Measurements from ENCODE around the gene ELN. TPM values are rescaled to one million over a fixed set of nuclear protein-coding genes. Genes with fewer than 3 reads are reported as not detected.

The ELN gene
- total and polyA plus RNA-seq, 9 of the 15 experiments (the other 6 are each of a cell fraction or from before 2014, with no cell fraction given), result 0.20 TPM; not detected in 8

DNA sequence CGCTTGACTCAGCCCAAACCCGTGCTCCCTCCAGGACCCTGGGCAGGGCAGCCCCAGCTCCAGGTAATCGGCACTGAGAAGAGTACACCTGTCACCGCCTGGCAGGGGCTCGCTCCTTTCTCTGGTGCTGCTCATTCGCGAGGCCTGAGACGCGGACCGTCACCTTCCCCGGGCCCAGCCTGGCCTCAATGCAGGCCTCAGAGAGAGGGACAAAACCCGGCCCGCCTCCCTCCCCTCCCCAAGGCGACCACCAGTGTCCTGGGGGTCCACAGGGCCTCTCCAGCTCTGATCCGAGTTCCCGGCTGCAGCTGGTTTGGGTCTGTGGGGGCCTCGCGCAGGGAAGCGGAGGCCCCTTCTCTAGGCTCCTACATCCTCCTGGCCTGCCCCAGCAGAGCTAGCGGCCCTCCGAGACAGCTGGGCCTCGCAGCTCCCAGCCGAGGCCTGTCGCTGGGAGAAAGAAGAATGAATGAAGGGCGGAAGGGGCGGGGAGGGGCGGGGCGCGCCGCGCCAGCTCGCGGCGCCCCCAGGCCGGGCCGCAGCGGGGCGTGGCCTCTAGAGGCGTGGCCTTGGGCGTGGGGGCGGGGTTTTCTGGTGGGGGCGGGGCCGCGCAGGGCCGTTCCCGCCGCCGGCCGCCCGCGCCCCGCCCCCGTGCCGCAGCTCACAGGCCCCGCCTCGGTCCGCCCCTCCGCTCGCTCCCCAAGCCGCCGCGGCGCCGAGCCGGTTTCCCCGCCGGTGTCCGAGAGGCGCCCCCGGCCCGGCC lies 55.3 kb downstream of the ELN start, which contains the start of gene LIMK1 (continued):
- TF ChIP-seq, protein P1, sequence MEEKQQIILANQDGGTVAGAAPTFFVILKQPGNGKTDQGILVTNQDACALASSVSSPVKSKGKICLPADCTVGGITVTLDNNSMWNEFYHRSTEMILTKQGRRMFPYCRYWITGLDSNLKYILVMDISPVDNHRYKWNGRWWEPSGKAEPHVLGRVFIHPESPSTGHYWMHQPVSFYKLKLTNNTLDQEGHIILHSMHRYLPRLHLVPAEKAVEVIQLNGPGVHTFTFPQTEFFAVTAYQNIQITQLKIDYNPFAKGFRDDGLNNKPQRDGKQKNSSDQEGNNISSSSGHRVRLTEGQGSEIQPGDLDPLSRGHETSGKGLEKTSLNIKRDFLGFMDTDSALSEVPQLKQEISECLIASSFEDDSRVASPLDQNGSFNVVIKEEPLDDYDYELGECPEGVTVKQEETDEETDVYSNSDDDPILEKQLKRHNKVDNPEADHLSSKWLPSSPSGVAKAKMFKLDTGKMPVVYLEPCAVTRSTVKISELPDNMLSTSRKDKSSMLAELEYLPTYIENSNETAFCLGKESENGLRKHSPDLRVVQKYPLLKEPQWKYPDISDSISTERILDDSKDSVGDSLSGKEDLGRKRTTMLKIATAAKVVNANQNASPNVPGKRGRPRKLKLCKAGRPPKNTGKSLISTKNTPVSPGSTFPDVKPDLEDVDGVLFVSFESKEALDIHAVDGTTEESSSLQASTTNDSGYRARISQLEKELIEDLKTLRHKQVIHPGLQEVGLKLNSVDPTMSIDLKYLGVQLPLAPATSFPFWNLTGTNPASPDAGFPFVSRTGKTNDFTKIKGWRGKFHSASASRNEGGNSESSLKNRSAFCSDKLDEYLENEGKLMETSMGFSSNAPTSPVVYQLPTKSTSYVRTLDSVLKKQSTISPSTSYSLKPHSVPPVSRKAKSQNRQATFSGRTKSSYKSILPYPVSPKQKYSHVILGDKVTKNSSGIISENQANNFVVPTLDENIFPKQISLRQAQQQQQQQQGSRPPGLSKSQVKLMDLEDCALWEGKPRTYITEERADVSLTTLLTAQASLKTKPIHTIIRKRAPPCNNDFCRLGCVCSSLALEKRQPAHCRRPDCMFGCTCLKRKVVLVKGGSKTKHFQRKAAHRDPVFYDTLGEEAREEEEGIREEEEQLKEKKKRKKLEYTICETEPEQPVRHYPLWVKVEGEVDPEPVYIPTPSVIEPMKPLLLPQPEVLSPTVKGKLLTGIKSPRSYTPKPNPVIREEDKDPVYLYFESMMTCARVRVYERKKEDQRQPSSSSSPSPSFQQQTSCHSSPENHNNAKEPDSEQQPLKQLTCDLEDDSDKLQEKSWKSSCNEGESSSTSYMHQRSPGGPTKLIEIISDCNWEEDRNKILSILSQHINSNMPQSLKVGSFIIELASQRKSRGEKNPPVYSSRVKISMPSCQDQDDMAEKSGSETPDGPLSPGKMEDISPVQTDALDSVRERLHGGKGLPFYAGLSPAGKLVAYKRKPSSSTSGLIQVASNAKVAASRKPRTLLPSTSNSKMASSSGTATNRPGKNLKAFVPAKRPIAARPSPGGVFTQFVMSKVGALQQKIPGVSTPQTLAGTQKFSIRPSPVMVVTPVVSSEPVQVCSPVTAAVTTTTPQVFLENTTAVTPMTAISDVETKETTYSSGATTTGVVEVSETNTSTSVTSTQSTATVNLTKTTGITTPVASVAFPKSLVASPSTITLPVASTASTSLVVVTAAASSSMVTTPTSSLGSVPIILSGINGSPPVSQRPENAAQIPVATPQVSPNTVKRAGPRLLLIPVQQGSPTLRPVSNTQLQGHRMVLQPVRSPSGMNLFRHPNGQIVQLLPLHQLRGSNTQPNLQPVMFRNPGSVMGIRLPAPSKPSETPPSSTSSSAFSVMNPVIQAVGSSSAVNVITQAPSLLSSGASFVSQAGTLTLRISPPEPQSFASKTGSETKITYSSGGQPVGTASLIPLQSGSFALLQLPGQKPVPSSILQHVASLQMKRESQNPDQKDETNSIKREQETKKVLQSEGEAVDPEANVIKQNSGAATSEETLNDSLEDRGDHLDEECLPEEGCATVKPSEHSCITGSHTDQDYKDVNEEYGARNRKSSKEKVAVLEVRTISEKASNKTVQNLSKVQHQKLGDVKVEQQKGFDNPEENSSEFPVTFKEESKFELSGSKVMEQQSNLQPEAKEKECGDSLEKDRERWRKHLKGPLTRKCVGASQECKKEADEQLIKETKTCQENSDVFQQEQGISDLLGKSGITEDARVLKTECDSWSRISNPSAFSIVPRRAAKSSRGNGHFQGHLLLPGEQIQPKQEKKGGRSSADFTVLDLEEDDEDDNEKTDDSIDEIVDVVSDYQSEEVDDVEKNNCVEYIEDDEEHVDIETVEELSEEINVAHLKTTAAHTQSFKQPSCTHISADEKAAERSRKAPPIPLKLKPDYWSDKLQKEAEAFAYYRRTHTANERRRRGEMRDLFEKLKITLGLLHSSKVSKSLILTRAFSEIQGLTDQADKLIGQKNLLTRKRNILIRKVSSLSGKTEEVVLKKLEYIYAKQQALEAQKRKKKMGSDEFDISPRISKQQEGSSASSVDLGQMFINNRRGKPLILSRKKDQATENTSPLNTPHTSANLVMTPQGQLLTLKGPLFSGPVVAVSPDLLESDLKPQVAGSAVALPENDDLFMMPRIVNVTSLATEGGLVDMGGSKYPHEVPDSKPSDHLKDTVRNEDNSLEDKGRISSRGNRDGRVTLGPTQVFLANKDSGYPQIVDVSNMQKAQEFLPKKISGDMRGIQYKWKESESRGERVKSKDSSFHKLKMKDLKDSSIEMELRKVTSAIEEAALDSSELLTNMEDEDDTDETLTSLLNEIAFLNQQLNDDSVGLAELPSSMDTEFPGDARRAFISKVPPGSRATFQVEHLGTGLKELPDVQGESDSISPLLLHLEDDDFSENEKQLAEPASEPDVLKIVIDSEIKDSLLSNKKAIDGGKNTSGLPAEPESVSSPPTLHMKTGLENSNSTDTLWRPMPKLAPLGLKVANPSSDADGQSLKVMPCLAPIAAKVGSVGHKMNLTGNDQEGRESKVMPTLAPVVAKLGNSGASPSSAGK (IDR thresholded peaks at IDR 0.05), result no peak
- TF ChIP-seq DACH1 (IDR thresholded peaks at IDR 0.05; ENCODE audit: partially characterized antibody) (peak; percentile 26), PHF20 (IDR thresholded peaks at IDR 0.05; ENCODE audit: partially characterized antibody) (peak; percentile 59), PHB (CRISPR knock-in tag; IDR thresholded peaks at IDR 0.05) (no peak), FOXA1 (IDR thresholded peaks at IDR 0.05; ENCODE audit: borderline replicate concordance) (no peak), BCOR (IDR thresholded peaks at IDR 0.05) (no peak), NKRF (IDR thresholded peaks at IDR 0.05; ENCODE audit: borderline replicate concordance) (no peak), RBM22 (IDR thresholded peaks at IDR 0.05; ENCODE audit: low read depth, low read length, poor library complexity, severe bottlenecking) (no peak), HCFC1 (IDR thresholded peaks at IDR 0.05; ENCODE audit: low read depth, low read length) (no peak), CTBP1 (IDR thresholded peaks at IDR 0.05; ENCODE audit: borderline replicate concordance) (no peak)
